A673 (cell line): ENCODE results near the gene FCF1. TPM values are rescaled to one million over a fixed set of nuclear protein-coding genes. Genes with fewer than 3 reads are reported as not detected.

Source experiments
- BruUV-seq: library from RNA; stranded (reverse); fragments of 400-500 nt; replicated peaks from 2 replicates; lab custom pipeline; 2021; lab: Mats Ljungman, UMichigan
- CTCF ChIA-PET: fragments of 300-600 bp; sonication (Branson Sonifier 250); formaldehyde crosslinking; loops from one replicate; lab custom pipeline; 2022; ENCODE audit warnings: antibody characterized with exemption; lab: Charles Lee
- POLR2A ChIA-PET: fragments of 300-600 bp; sonication (Branson Sonifier 250); formaldehyde crosslinking; loops from one replicate; lab custom pipeline; 2022; ENCODE audit warnings: antibody characterized with exemption; ENCODE audit not compliant: low non-redundant PET; lab: Charles Lee
- DNase-seq: peaks from one replicate; pipeline ENCODE4 v3.0.0-alpha.2; 2015; ENCODE audit warnings: low spot score
- H3K27ac ChIP-seq: fragments of 200-600 bp; sonication (generic); 2 replicates; pipeline ENCODE4 v1.5.1; 2016; ENCODE audit warnings: mixed run types, low read depth, mild to moderate bottlenecking, mixed read lengths, antibody characterized with exemption, low read length; ENCODE audit not compliant: poor library complexity, severe bottlenecking
- H3K27me3 ChIP-seq: fragments of 200-600 bp; sonication (generic); replicated peaks from 2 replicates; pipeline ENCODE4 v1.6.1; 2017; ENCODE audit warnings: mixed run types, low read depth, mild to moderate bottlenecking, mixed read lengths, antibody characterized with exemption, low read length; ENCODE audit not compliant: insufficient read depth, poor library complexity
- H3K36me3 ChIP-seq: fragments of 200-600 bp; sonication (generic); 2 replicates; pipeline ENCODE4 v1.6.1; 2016; ENCODE audit warnings: mixed run types, mild to moderate bottlenecking, mixed read lengths, antibody characterized with exemption, low read length; ENCODE audit not compliant: insufficient read depth, poor library complexity, severe bottlenecking
- H3K4me1 ChIP-seq: fragments of 200-600 bp; sonication (generic); 2 replicates; pipeline ENCODE4 v1.6.1; 2017; ENCODE audit warnings: mixed run types, mild to moderate bottlenecking, mixed read lengths, antibody characterized with exemption, low read length; ENCODE audit not compliant: insufficient read depth, poor library complexity, severe bottlenecking
- H3K4me3 ChIP-seq: fragments of 200-600 bp; sonication (generic); 2 replicates; pipeline ENCODE4 v1.5.1; 2016; ENCODE audit warnings: low read depth, mixed run types, mild to moderate bottlenecking, mixed read lengths, low read length; ENCODE audit not compliant: poor library complexity, severe bottlenecking
- H3K9me3 ChIP-seq: fragments of 200-600 bp; sonication (generic); 2 replicates; pipeline ENCODE4 v1.6.1; 2016; ENCODE audit warnings: mixed run types, low read depth, mild to moderate bottlenecking, mixed read lengths, antibody characterized with exemption, low read length; ENCODE audit not compliant: poor library complexity, severe bottlenecking
- CTCF ChIP-seq: fragments of 300-800, 200-600 bp; sonication (generic); conservative IDR thresholded peaks from 2 replicates; pipeline ENCODE4 v1.5.1; 2017; ENCODE audit warnings: low read depth, mild to moderate bottlenecking, antibody characterized with exemption, low read length, moderate library complexity, mixed read lengths
- EZH2 ChIP-seq: fragments of 200-600 bp; sonication (generic); IDR thresholded peaks from 2 replicates; pipeline ENCODE4 v1.6.1; 2017; ENCODE audit warnings: borderline replicate concordance, low read depth, mild to moderate bottlenecking, mixed read lengths, antibody characterized with exemption, low read length; ENCODE audit not compliant: poor library complexity, severe bottlenecking
- intact Hi-C: fragments of 100-400 bp; cut with micrococcal nuclease; formaldehyde crosslinking; loops from one replicate; pipeline ENCODE4 v1.10.0; 2022; ENCODE audit not compliant: unreplicated experiment
- total RNA-seq: library from RNA; stranded (reverse); gene quantifications from 2 replicates; pipeline ENCODE4 v1.2.3, GENCODE V29; 2021

The FCF1 gene
- total RNA-seq, 1 experiment from 2014 or later = 74.2 TPM

DNA sequence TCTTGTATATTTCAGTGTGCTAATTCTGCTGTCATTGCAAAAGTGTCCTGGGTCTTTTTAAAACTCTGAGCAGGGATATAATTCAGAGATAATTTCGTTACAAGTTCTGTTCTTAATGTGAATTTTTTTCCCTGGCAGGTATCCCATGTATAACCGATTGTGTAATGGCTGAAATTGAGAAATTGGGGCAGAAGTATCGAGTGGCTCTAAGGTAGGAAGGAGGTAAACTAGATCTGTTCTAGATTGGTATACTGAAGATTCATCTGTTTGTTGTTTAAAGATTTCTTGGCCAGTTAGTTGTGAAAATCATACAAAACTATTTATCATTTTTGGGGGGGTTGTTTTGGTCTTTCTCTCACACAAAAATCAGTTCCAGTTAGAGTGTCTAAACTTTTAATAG, 10.2 kb downstream of the FCF1 start:
- Histone ChIP-seq H3K27me3 (no peaks in the 10 kb centered on the region), H3K27ac (no peak overlapping the region), H3K4me3 (no peak overlapping the region), H3K36me3 (peaks cover 10% of the 10 kb centered on the region), H3K4me1 (no peaks in the 10 kb centered on the region), H3K9me3 (no peaks in the 10 kb centered on the region)
- CTCF ChIA-PET = no interaction called here
- BruUV-seq = no TSS peak
- POLR2A ChIA-PET = no interaction called here
- DNase-seq = no peak
- no peak for TF ChIP-seq CTCF
- no peak for TF ChIP-seq EZH2
- intact Hi-C loops = no loop called here

DNA sequence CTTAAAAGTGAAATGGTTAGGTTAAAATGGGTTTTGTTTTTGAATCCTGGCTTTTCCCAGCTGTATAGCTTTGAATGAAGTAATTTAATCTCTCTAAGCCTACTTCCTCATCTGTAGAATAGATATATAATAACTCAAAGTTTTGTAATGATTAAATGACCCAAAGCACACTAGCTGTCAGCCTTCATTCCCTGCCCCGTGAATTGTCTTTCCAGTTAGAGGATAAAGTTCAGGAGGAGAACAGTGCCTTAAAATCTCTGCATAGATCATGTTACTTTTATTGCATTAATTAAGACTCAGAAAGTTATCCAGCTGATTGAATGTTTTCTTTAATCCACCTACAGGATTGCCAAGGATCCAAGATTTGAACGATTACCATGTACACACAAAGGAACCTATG, 19.4 kb downstream of the FCF1 start:
- intact Hi-C loops = no loop called here
- no peak for DNase-seq
- Histone ChIP-seq H3K27me3 (no peaks in the 10 kb centered on the region), H3K27ac (no peak overlapping the region), H3K36me3 (peaks cover 33% of the 10 kb centered on the region), H3K9me3 (no peaks in the 10 kb centered on the region), H3K4me3 (no peak overlapping the region), H3K4me1 (no peaks in the 10 kb centered on the region)
- CTCF ChIA-PET = no interaction called here
- no peak for TF ChIP-seq EZH2
- TF ChIP-seq CTCF = no peak
- BruUV-seq = no TSS peak
- POLR2A ChIA-PET = no interaction called here

- no peaks in the 10 kb centered on the region for H3K9me3 ChIP-seq
- BruUV-seq = no TSS peak
- peaks cover 34% of the 10 kb centered on the region for H3K36me3 ChIP-seq
- intact Hi-C loops = no loop called here
- H3K27ac ChIP-seq = no peak overlapping the region
- TF ChIP-seq CTCF (no peak), EZH2 (no peak)
- ChIA-PET CTCF (no interaction called here), POLR2A (no interaction called here)
- H3K27me3 ChIP-seq = no peaks in the 10 kb centered on the region
- no peak for DNase-seq
- H3K4me3 ChIP-seq = no peak overlapping the region
- no peaks in the 10 kb centered on the region for H3K4me1 ChIP-seq
Measured at GRCh38 chr14:74733221-74733620, 20.3 kb downstream of the FCF1 start.
